Panc1 (cell line): Measurements from ENCODE around the gene GPR33. TPM values are rescaled to one million over a fixed set of nuclear protein-coding genes. Genes with fewer than 3 reads are reported as not detected.

ENCODE experiments used
- ATAC-seq: fragments of 200-7000 bp; cut with Tn5 transposase; 2 replicates; pipeline ENCODE4 v1.9.1; 2020; ENCODE audit warnings: mild to moderate bottlenecking, moderate library complexity
- BruUV-seq: library from RNA; stranded (reverse); fragments of 400-500 nt; replicated peaks from 2 replicates; lab custom pipeline; 2021; lab: Mats Ljungman, UMichigan
- CTCF ChIA-PET: fragments of 300-600 bp; sonication (Branson Sonifier 250); formaldehyde crosslinking; loops from one replicate; lab custom pipeline; 2022; ENCODE audit warnings: antibody characterized with exemption; lab: Charles Lee
- POLR2A ChIA-PET: fragments of 300-600 bp; sonication (Branson Sonifier 250); formaldehyde crosslinking; loops from one replicate; lab custom pipeline; 2022; ENCODE audit warnings: antibody characterized with exemption; lab: Charles Lee
- DNase-seq: peaks from one replicate; pipeline ENCODE4 v3.0.0-alpha.2; 2010; ENCODE audit warnings: low read depth, low spot score
- H3K27ac ChIP-seq: 2 replicates; pipeline ENCODE4 v1.5.1; 2011; ENCODE audit warnings: mild to moderate bottlenecking, low read length, inconsistent platforms
- H3K27me3 ChIP-seq: fragments of 200-500 bp; sonication (Bioruptor generic); 2 replicates; pipeline ENCODE4 v1.6.0; 2014; ENCODE audit warnings: low read length, inconsistent platforms; ENCODE audit not compliant: control insufficient read depth, insufficient read depth
- H3K36me3 ChIP-seq: fragments of 200-500 bp; sonication (Bioruptor generic); 2 replicates; pipeline ENCODE4 v1.5.1; 2014; ENCODE audit warnings: inconsistent platforms, mild to moderate bottlenecking, low read length, moderate library complexity; ENCODE audit not compliant: control insufficient read depth, insufficient read depth
- H3K4me1 ChIP-seq: 2 replicates; pipeline ENCODE4 v1.5.1; 2011; ENCODE audit warnings: inconsistent platforms, mild to moderate bottlenecking, low read length, moderate library complexity; ENCODE audit not compliant: control insufficient read depth, insufficient read depth
- H3K4me3 ChIP-seq, 2 experiments: 2 replicates each; pipeline ENCODE4 v1.5.1; 2011 to 2012; ENCODE audit warnings: low read depth in 2 of 2, low read length in 2 of 2, mild to moderate bottlenecking in 2 of 2, inconsistent platforms in 1 of 2, moderate library complexity in 1 of 2
- H3K9me3 ChIP-seq: fragments of 200-500 bp; sonication (Bioruptor generic); 2 replicates; pipeline ENCODE4 v1.5.1; 2014; ENCODE audit warnings: low read depth, mild to moderate bottlenecking, inconsistent platforms, low read length, moderate library complexity; ENCODE audit not compliant: control insufficient read depth, insufficient read depth
- POLR2AphosphoS5 ChIP-seq: IDR thresholded peaks from 2 replicates; pipeline ENCODE4 v1.6.1; 2012; ENCODE audit warnings: mild to moderate bottlenecking, low read depth, low read length, moderate library complexity
- SIN3A ChIP-seq: IDR thresholded peaks from 2 replicates; pipeline ENCODE4 v1.6.1; 2012; ENCODE audit warnings: low read depth, mild to moderate bottlenecking, low read length, moderate library complexity, borderline replicate concordance; ENCODE audit not compliant: insufficient read depth
- TCF7L2 ChIP-seq: IDR thresholded peaks from 2 replicates; pipeline ENCODE4 v1.6.1; 2011; ENCODE audit warnings: mild to moderate bottlenecking, low read depth, low read length, inconsistent platforms
- in situ Hi-C: cut with HindIII; loops from 2 replicates; pipeline ENCODE4 v1.10.0; 2016; ENCODE audit warnings: low sequenced_read_pairs, low pct_unique_long_range_greater_than_20kb
- intact Hi-C: fragments of 100-400 bp; cut with micrococcal nuclease; formaldehyde crosslinking; loops from one replicate; pipeline ENCODE4 v1.10.0; 2022; ENCODE audit not compliant: unreplicated experiment
- total RNA-seq: library from RNA; stranded (reverse); gene quantifications from one replicate; pipeline ENCODE4 v1.2.1, GENCODE V29; 2021; ENCODE audit not compliant: unreplicated experiment
- TF ChIP-seq, protein P1 (sequence below): fragments of 450-650 bp; IDR thresholded peaks from 2 replicates; pipeline ENCODE4 v1.5.1; 2017; ENCODE audit warnings: mild to moderate bottlenecking
- TF ChIP-seq, protein P2 (sequence below), 2 experiments: IDR thresholded peaks; 2 replicates each; pipeline ENCODE4 v1.6.1; 2011 to 2012; ENCODE audit warnings: low read depth in 2 of 2, control low read depth in 1 of 2, low read length in 1 of 2, mild to moderate bottlenecking in 1 of 2, moderate library complexity in 1 of 2; ENCODE audit not compliant: insufficient read depth in 1 of 2

Gene GPR33
- total RNA-seq, 1 experiment from 2014 or later: not detected

DNA sequence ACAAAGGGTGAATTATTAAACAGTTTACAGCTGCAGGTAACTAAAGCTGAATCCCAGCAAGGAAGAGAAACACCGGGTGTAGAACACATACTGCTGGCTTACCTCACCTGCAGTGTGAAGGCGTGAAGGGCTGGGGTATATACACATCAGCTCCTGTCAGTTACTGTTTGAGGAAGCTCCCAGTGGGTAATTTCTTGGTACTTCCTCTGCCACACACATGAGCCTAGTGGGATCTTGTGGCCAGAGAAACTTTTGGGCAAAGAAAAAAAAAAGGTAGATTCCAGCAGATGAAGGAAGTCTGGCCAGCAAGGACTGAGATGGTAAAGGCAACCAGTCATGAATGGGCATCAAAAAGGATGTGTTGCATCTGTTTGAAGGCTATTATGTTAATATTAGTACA lies 14.0 kb upstream of the GPR33 start:
- ATAC-seq: no peak
- TF ChIP-seq, protein P1, sequence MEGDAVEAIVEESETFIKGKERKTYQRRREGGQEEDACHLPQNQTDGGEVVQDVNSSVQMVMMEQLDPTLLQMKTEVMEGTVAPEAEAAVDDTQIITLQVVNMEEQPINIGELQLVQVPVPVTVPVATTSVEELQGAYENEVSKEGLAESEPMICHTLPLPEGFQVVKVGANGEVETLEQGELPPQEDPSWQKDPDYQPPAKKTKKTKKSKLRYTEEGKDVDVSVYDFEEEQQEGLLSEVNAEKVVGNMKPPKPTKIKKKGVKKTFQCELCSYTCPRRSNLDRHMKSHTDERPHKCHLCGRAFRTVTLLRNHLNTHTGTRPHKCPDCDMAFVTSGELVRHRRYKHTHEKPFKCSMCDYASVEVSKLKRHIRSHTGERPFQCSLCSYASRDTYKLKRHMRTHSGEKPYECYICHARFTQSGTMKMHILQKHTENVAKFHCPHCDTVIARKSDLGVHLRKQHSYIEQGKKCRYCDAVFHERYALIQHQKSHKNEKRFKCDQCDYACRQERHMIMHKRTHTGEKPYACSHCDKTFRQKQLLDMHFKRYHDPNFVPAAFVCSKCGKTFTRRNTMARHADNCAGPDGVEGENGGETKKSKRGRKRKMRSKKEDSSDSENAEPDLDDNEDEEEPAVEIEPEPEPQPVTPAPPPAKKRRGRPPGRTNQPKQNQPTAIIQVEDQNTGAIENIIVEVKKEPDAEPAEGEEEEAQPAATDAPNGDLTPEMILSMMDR: no peak
- TF ChIP-seq SIN3A (no peak), POLR2AphosphoS5 (no peak)
- ChIA-PET POLR2A (no interaction called here), CTCF (no interaction called here)
- no peaks in the 10 kb centered on the region; the same call in 1 of the 2 replicates for H3K27me3 ChIP-seq
- no peak overlapping the region for H3K4me3 ChIP-seq
- in situ Hi-C loops (no loop called here), intact Hi-C loops (no loop called here)
- no peak for DNase-seq
- no peak overlapping the region for H3K27ac ChIP-seq
- no peaks in the 10 kb centered on the region for H3K36me3 ChIP-seq
- H3K4me1 ChIP-seq: no peaks in the 10 kb centered on the region
- H3K9me3 ChIP-seq: no peaks in the 10 kb centered on the region
- no TSS peak for BruUV-seq

- in situ Hi-C loops (no loop called here), intact Hi-C loops (no loop called here)
- Histone ChIP-seq H3K36me3 (no peaks in the 10 kb centered on the region), H3K27me3 (no peaks in the 10 kb centered on the region; the same call in 1 of the 2 replicates), H3K4me1 (no peaks in the 10 kb centered on the region), H3K4me3 (no peak overlapping the region), H3K9me3 (no peaks in the 10 kb centered on the region), H3K27ac (no peak overlapping the region)
- TF ChIP-seq POLR2AphosphoS5 (no peak), SIN3A (no peak), TCF7L2 (no peak)
- TF ChIP-seq, protein P2, sequence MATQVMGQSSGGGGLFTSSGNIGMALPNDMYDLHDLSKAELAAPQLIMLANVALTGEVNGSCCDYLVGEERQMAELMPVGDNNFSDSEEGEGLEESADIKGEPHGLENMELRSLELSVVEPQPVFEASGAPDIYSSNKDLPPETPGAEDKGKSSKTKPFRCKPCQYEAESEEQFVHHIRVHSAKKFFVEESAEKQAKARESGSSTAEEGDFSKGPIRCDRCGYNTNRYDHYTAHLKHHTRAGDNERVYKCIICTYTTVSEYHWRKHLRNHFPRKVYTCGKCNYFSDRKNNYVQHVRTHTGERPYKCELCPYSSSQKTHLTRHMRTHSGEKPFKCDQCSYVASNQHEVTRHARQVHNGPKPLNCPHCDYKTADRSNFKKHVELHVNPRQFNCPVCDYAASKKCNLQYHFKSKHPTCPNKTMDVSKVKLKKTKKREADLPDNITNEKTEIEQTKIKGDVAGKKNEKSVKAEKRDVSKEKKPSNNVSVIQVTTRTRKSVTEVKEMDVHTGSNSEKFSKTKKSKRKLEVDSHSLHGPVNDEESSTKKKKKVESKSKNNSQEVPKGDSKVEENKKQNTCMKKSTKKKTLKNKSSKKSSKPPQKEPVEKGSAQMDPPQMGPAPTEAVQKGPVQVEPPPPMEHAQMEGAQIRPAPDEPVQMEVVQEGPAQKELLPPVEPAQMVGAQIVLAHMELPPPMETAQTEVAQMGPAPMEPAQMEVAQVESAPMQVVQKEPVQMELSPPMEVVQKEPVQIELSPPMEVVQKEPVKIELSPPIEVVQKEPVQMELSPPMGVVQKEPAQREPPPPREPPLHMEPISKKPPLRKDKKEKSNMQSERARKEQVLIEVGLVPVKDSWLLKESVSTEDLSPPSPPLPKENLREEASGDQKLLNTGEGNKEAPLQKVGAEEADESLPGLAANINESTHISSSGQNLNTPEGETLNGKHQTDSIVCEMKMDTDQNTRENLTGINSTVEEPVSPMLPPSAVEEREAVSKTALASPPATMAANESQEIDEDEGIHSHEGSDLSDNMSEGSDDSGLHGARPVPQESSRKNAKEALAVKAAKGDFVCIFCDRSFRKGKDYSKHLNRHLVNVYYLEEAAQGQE (IDR thresholded peaks at IDR 0.05; ENCODE audit: insufficient read depth in 1 of 2, low read depth in 2 of 2, low read length in 1 of 2): no peak
- TF ChIP-seq, protein P1: no peak
- ChIA-PET CTCF (no interaction called here), POLR2A (no interaction called here)
- no TSS peak for BruUV-seq
- no peak for ATAC-seq
- DNase-seq: no peak
Observed at GRCh38 chr14:31492759-31493498, 5.1 kb upstream of the GPR33 start.
